VCaP (cell line): ENCODE measurements around the gene TSNAXIP1.
"Not testable (repeated sequence)": the region's sequence is repeated elsewhere in the genome, so short reads cannot be mapped to it uniquely, and the experiment has no call there.

Experiments used
- H3K27ac ChIP-seq: fragments of 450-650 bp; 2 replicates; pipeline ENCODE4 v1.5.1; 2017
- CTCF ChIP-seq: fragments of 450-650 bp; conservative IDR thresholded peaks from 2 replicates; pipeline ENCODE4 v1.5.1; 2017; ENCODE audit warnings: mild to moderate bottlenecking, moderate library complexity

TSNAXIP1 gene

DNA sequence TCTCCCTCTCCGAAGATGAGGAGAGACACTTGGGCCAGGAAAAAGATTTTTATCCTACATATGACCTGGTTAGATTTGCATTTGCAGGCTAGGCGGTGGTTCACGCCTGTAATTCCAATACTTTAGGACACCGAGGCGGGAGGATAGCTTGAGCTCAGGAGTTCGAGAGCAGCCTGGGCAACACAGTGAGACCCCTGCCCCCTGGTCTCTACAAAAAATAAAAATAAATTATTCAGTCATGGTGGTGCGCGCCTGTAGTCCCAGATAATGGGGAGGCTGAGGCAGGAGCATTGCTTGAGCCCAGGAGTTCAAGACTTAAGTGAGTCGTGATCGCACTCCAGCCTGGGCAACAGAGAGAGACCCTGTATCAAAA, 27.5 kb downstream of the TSNAXIP1 start:
- peak overlapping the region; percentile 65; the same call in 1 of the 2 replicates for H3K27ac ChIP-seq
- no peak for TF ChIP-seq CTCF

DNA sequence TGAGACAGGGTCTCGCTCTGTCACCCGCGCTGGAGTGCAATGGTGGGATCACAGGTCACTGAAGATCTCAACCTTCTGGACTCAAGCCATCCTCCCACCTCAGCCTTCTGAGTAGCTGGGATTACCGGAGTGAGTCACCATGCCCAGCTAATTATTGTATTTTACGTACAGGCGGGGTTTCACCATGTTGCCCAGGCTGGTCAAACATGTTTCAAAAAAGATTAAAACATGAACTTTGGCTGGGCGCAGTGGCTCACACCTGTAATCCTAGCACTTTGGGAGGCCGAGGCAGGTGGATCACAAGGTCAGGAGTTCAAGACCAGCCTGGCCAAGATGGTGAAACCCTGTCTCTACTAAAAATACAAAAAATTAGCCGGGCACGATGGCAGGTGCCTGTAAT, 30.5 kb downstream of the TSNAXIP1 start:
- H3K27ac ChIP-seq, result not testable (repeated sequence)

DNA sequence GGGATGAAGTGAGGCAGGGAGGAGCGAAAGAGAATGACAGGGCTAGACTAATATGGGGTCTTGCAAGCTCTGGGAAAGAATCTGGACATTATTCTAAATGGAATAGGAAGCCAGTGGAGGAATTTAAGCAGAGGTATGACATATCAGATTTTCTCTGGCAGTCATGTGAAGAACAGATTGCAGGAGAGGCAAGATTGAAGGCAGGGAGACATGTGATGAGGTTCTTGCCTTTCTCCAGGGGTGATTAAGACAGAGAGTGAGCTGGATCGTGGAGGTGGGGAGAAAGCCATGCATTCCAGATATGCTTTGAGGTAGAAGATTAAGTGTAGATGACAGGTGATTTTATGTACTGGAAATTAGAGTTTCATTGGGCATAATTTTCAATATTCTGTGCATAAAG, 31.1 kb downstream of the TSNAXIP1 start:
- no peak overlapping the region for H3K27ac ChIP-seq
- no peak for TF ChIP-seq CTCF

- no peak for TF ChIP-seq CTCF
- peak overlapping the region; percentile 85 for H3K27ac ChIP-seq
These were observed 34.6 kb downstream of the TSNAXIP1 start for GRCh38 chr16:67841198-67841815.

GRCh38 chr16:67841816-67842508, 35.3 kb downstream of the TSNAXIP1 start, which contains the start of gene THAP11:
Gene THAP11, plus strand, starts transcription at chr16:67842320. Its CDS starts 235 bp downstream, at chr16:67842555.
- peak within 1 kb of the TSS; percentile 85 for H3K27ac ChIP-seq
- peak; percentile 78 for TF ChIP-seq CTCF

- H3K27ac ChIP-seq, result peak overlapping the region; percentile 85
- peak; percentile 23; the same call in 1 of the 2 replicates for TF ChIP-seq CTCF
These were observed 36.0 kb downstream of the TSNAXIP1 start for GRCh38 chr16:67842509-67843342.

GRCh38 chr16:67843343-67843765, 36.7 kb downstream of the TSNAXIP1 start:
- no peak for TF ChIP-seq CTCF
- H3K27ac ChIP-seq, result peak overlapping the region; percentile 85
